SHP77 (cell line): ENCODE results near the gene TBX19.

Source experiments
- DNase-seq, 2 experiments: peaks; one replicate each; lab custom pipeline; 2025; lab: John Stamatoyannopoulos, UW

The TBX19 gene

GRCh38 chr1:168281603-168282325 lies 1.1 kb downstream of the TBX19 start:
- no peak for DNase-seq

GRCh38 chr1:168285521-168285790 lies 4.8 kb downstream of the TBX19 start:
- DNase-seq: no peak

GRCh38 chr1:168285971-168286927 lies 5.6 kb downstream of the TBX19 start:
- DNase-seq: no peak

GRCh38 chr1:168287237-168287664 lies 6.6 kb downstream of the TBX19 start:
- no peak for DNase-seq

GRCh38 chr1:168288311-168289052 lies 7.8 kb downstream of the TBX19 start:
- no peak for DNase-seq

- no peak for DNase-seq
Observed at GRCh38 chr1:168291222-168291837, 10.7 kb downstream of the TBX19 start.

- no peak for DNase-seq
Observed at GRCh38 chr1:168293356-168293755, 12.7 kb downstream of the TBX19 start.

- no peak for DNase-seq
Observed at GRCh38 chr1:168295411-168296114, 14.9 kb downstream of the TBX19 start.

GRCh38 chr1:168297019-168297730 lies 16.5 kb downstream of the TBX19 start:
- no peak for DNase-seq

- no peak for DNase-seq
Observed at GRCh38 chr1:168298446-168298845, 17.8 kb downstream of the TBX19 start.

DNA sequence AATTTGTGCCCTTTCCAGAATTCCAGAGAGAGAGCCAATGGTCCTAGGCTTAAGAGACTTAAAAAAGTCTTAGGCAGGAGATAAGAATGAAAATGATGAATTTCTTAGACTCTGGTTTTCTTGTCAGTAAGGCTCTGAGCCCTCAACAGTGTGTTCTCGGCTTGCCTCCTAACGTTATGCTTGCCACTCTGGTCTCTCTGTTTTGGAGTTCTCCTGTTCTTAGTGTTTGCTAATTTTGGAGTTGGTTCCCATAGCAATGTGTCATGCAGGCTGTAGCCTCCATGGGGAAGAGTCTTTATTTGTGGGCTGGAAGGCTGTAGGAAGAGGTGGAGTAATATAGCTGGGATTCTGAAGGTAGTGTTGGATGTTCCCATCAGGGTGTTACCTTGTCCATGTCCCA lies 19.9 kb downstream of the TBX19 start:
- no peak for DNase-seq

DNA sequence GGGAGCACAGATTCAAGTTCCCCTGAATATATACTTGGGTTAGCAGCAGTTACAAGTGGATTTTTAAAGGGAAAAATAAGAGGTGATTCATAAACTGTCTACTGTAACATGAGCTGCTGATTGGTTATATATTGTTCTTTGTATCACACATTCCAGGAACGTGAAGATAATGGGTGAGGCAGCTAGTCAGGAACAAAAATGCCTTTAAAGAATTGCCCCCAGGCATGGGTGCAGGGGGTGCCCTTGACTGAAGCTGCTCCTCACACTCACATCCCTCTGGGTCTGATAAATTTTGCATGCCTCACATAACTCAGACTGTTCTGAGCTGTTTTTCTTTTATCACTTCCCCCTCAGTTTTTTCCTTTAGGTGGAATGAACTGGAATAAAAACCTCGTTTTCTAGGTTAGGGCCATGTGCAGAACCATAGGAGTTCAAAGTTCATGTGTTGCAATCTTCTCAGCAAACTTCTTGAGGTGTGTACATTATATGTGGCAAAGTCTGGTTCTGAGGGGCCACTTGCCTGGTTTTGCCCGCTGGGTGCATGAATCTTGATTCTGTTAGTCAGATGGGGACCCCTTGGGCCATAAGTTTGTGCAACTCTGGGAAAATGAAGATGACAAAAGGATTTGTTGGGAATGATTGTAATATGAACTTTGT lies 21.1 kb downstream of the TBX19 start:
- no peak for DNase-seq

DNA sequence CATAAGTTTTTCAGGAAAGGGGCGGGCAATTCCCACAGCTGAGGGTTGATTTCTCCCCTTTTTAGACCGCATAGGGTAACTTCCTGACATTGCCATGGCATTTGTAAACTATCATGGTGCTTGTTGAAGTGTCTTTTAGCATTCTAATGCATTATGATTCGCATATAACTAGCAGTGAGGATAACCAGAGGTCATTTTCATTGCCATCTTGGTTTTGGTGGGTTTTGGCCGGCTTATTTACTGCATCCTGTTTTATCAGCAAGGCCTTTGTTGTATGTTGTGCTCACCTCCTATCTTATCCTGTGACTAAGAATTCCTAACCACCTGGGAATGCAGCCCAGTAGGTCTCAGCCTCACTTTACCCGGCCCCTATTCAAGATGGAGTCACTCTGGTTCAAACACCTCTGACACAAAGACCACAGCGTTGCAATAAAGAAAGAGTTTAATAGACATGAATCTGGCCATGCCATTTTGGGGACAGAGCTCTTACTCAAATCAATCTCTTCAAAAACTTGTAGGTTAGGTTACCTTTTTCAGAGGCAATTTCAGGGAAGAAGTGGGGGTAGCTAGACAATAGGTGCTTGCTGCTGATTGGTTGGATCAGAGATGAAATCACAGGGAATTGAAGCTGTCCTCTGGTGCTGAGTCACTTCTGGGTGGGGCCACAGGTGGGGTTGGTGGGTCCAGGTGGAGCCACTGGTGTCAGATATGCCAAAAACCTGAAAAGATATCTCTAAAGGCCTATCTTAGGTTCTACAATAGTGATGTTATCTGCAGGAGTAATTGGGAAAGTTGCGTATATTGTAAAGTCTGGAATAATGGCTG lies 23.3 kb downstream of the TBX19 start:
- DNase-seq: no peak

DNA sequence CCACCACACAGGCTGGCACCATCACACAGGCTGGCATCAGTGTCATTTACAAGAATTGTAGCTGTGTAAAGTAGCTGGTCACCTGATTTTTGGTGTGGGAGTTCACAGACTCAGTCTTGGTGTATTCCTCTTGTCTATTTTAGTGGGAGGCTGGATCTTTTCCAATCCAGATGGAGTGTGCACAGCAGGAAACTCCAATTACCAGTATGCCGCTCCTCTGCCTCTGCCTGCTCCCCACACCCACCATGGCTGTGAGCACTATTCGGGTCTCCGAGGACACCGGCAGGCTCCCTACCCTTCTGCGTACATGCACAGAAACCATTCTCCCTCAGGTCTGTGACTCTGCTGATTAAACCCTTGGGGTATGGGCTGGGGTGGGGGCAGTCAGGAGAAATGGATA lies 24.2 kb downstream of the TBX19 start:
- no peak for DNase-seq

DNA sequence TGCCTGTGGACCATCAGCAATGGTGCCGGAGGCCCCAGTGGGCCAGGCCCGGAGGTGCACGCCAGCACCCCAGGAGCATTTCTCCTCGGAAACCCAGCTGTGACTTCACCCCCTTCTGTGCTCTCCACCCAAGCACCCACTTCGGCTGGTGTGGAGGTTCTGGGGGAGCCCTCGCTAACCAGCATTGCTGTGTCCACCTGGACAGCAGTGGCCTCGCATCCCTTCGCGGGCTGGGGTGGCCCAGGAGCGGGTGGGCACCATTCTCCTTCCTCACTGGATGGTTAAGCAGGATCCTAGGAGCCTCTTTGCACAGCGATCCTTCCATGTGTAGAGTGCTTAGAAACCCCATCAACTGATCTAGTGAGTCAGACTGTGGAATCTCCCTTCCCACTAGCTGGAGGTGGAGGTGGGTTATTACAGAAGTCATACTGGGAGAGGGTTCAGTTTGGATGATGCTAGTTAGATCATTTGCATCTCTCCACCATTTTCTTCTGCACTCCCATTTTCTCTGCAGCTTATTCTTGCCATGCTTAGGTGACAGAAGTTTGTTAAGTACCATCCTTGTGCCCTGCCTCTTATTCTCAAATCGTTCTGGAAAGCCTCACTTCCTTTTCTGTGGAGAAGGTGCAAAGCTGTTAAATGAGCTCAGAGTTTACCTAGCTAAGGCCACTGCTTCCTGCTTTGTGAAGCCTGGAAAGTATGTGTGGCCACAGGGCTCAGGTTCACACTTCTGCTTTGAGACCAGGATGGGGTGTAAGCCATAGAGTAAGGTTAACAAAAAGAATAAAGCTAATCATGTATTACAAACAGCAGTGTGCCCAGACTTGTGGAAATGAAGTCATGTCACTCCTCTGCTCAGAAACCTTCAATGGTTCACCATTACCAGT lies 32.3 kb downstream of the TBX19 start:
- DNase-seq: no peak

DNA sequence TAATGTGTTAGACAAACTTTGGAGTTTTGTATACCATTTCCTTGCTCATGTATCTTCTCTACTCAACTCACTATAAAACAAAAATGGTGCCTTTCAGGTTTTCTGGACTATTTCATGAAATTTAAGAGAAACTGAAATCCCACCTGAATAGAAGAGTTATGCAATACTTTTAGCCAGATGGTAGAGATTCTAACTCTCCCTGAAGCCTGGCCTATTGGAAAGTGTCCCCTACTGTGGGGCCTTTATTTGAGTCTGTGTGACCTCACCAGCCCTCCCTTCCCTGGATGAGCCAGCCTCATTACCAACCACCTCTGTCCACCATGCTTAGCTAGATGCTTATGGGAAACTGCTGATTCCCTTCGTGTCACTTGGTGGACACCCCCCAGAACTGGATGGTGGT lies 35.5 kb downstream of the TBX19 start:
- no peak for DNase-seq

DNA sequence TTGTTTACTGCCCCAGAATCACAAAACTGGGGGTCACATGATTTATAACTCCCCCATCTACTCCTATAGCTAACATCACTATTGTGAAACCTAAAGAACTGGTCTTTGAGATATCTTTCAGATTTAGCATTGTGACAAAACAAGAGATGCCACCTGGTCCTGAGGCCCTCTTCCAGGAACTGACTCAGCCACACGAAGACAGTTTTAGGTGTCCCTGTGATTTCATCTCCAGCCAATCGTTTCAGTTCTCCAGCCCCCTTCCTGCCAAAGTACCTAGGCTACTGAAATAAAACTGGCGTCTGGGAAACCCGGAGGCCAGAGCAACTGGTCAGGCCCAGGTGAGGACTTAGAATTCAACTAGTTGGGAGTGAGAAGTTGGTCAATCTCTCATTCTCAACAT lies 36.6 kb downstream of the TBX19 start:
- DNase-seq: no peak

GRCh38 chr1:168319691-168320090 lies 39.0 kb downstream of the TBX19 start:
- DNase-seq: no peak

DNA sequence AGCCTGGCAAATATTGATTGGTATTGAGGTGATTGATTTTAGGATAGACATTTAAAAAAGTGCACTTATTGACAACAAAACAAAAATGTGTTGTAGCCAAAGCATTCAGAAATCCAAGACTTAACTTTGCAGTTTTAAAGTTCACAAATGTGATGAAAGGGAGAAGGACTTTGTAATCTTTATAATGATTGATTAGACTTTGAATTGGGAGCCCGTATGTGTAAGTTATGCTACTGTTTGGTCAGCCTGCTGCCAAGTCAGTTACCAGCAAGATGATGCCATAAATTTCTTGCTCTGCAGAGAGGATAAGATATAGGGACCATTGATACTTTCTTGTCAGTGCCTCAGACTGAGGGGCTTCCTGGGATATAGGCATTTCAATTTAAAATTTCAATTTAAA lies 39.5 kb downstream of the TBX19 start:
- no peak for DNase-seq
